MM.1S (cell line): ENCODE measurements around the gene KCNJ2.

ENCODE experiments used
- DNase-seq: peaks from one replicate; pipeline ENCODE4 v3.0.0-alpha.2; 2015
- H2AFZ ChIP-seq: fragments of 300-600 bp; sonication (generic); 2 replicates; pipeline ENCODE4 v1.6.0; 2016; ENCODE audit warnings: antibody characterized with exemption, low read length
- H3F3A ChIP-seq: fragments of 300-600 bp; sonication (generic); 2 replicates; pipeline ENCODE4 v1.6.1; 2016; ENCODE audit warnings: mild to moderate bottlenecking, antibody characterized with exemption, low read length, moderate library complexity, mixed read lengths; ENCODE audit not compliant: insufficient read depth
- H3K27ac ChIP-seq: fragments of 300-600 bp; sonication (generic); 2 replicates; pipeline ENCODE4 v1.5.1; 2016; ENCODE audit warnings: mild to moderate bottlenecking, low read length
- H3K27me3 ChIP-seq: fragments of 300-600 bp; sonication (generic); replicated peaks from 2 replicates; pipeline ENCODE4 v1.6.0; 2016; ENCODE audit warnings: low read length; ENCODE audit not compliant: insufficient read depth
- H3K36me3 ChIP-seq: fragments of 300-600 bp; sonication (generic); replicated peaks from 2 replicates; pipeline ENCODE4 v1.6.1; 2016; ENCODE audit warnings: mild to moderate bottlenecking, low read length, mixed read lengths; ENCODE audit not compliant: insufficient read depth
- H3K4me1 ChIP-seq: fragments of 300-600 bp; sonication (generic); 2 replicates; pipeline ENCODE4 v1.6.1; 2016; ENCODE audit warnings: low read length, mixed read lengths
- H3K4me2 ChIP-seq: fragments of 300-600 bp; sonication (generic); 2 replicates; pipeline ENCODE4 v1.6.0; 2016; ENCODE audit warnings: low read depth, low read length
- H3K4me3 ChIP-seq: fragments of 300-600 bp; sonication (generic); 2 replicates; pipeline ENCODE4 v1.5.1; 2016; ENCODE audit warnings: low read length, mixed read lengths
- H3K79me2 ChIP-seq: fragments of 300-600 bp; sonication (generic); 2 replicates; pipeline ENCODE4 v1.6.1; 2016; ENCODE audit warnings: mixed run types, low read length, mixed read lengths
- H3K9ac ChIP-seq: fragments of 300-600 bp; sonication (generic); 2 replicates; pipeline ENCODE4 v1.6.1; 2016; ENCODE audit warnings: low read length, mixed read lengths
- H3K9me2 ChIP-seq: fragments of 300-600 bp; sonication (generic); replicated peaks from 2 replicates; pipeline ENCODE4 v1.6.1; 2016; ENCODE audit warnings: mild to moderate bottlenecking, low read length, mixed read lengths; ENCODE audit not compliant: insufficient read depth
- H3K9me3 ChIP-seq: fragments of 300-600 bp; sonication (generic); replicated peaks from 2 replicates; pipeline ENCODE4 v1.6.1; 2016; ENCODE audit warnings: mild to moderate bottlenecking, low read length, mixed read lengths; ENCODE audit not compliant: insufficient read depth
- H4K20me1 ChIP-seq: fragments of 300-600 bp; sonication (generic); 2 replicates; pipeline ENCODE4 v1.6.1; 2016; ENCODE audit warnings: mild to moderate bottlenecking, low read length, moderate library complexity, mixed read lengths; ENCODE audit not compliant: insufficient read depth
- EZH2 ChIP-seq: fragments of 300-600 bp; sonication (generic); optimal IDR thresholded peaks from 2 replicates; pipeline ENCODE3; 2017; ENCODE audit warnings: low read depth, mild to moderate bottlenecking, antibody characterized with exemption, low read length, mixed read lengths
- EZH2phosphoT487 ChIP-seq: fragments of 300-600 bp; sonication (generic); IDR thresholded peaks from 2 replicates; pipeline ENCODE4 v1.6.1; 2018; ENCODE audit warnings: antibody characterized with exemption, low read length
- TF ChIP-seq, protein P1 (sequence below): fragments of 300-600 bp; sonication (generic); IDR thresholded peaks from 2 replicates; pipeline ENCODE4 v1.5.1; 2016; ENCODE audit warnings: antibody characterized with exemption, low read length, mixed read lengths

The KCNJ2 gene

DNA sequence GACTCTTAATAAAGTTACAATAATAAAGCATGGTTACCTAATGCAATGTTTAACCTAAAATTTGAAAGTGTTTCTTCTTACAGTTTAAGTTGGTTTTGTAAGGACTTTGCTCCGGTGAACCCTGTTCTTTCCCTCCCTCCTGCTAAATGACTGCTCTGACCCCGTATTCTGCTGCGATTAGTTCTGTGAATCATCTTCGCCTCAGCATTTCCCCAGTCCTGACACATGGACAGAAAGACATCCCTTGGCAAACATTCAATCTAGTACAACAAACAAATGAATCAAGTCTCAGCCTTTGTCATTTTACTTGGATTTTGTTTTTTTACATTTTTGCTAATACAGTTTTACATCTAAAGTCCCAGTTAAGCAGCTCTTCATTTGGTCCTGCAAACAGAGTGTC is 15.4 kb downstream of the KCNJ2 start:
- Histone ChIP-seq H3K4me2 (no peak overlapping the region), H3K9ac (no peak overlapping the region), H3K27me3 (no peaks in the 10 kb centered on the region), H3K27ac (no peak overlapping the region), H4K20me1 (no peaks in the 10 kb centered on the region), H3F3A (no peaks in the 10 kb centered on the region), H3K9me2 (no peaks in the 10 kb centered on the region), H3K4me1 (no peaks in the 10 kb centered on the region), H2AFZ (no peak overlapping the region), H3K9me3 (no peaks in the 10 kb centered on the region), H3K36me3 (no peaks in the 10 kb centered on the region), H3K79me2 (no peaks in the 10 kb centered on the region), H3K4me3 (no peak overlapping the region)
- TF ChIP-seq, protein P1, sequence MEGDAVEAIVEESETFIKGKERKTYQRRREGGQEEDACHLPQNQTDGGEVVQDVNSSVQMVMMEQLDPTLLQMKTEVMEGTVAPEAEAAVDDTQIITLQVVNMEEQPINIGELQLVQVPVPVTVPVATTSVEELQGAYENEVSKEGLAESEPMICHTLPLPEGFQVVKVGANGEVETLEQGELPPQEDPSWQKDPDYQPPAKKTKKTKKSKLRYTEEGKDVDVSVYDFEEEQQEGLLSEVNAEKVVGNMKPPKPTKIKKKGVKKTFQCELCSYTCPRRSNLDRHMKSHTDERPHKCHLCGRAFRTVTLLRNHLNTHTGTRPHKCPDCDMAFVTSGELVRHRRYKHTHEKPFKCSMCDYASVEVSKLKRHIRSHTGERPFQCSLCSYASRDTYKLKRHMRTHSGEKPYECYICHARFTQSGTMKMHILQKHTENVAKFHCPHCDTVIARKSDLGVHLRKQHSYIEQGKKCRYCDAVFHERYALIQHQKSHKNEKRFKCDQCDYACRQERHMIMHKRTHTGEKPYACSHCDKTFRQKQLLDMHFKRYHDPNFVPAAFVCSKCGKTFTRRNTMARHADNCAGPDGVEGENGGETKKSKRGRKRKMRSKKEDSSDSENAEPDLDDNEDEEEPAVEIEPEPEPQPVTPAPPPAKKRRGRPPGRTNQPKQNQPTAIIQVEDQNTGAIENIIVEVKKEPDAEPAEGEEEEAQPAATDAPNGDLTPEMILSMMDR = no peak
- TF ChIP-seq EZH2phosphoT487 (no peak), EZH2 (no peak)
- no peak for DNase-seq

DNA sequence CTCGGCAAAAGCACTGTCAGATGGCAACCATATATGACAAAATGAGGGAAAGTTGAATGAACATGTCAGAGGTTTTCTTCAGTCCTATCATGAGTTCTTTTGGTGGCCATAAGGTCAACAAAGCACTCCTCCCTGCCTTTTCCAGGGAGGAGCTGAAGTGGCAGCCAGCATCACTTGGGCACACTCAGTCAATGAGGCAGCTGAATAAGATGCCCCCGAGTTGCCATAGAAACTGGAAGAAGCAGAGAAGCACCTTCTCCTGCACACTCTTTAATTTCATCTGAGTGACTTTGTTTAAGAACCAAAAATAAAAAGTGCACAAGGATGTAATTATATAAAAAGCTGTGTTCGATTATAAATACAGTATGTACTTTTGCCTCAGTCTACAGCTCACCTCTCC is 16.0 kb downstream of the KCNJ2 start:
- Histone ChIP-seq H3K36me3 (no peaks in the 10 kb centered on the region), H3K4me2 (no peak overlapping the region), H3K4me1 (no peaks in the 10 kb centered on the region), H3K79me2 (no peaks in the 10 kb centered on the region), H4K20me1 (no peaks in the 10 kb centered on the region), H3K9ac (no peak overlapping the region), H3F3A (no peaks in the 10 kb centered on the region), H3K4me3 (no peak overlapping the region), H3K27ac (no peak overlapping the region), H2AFZ (no peak overlapping the region), H3K27me3 (no peaks in the 10 kb centered on the region), H3K9me3 (no peaks in the 10 kb centered on the region), H3K9me2 (no peaks in the 10 kb centered on the region)
- TF ChIP-seq EZH2 = no peak
- no peak for TF ChIP-seq EZH2phosphoT487
- TF ChIP-seq, protein P1 = no peak
- DNase-seq = no peak

DNA sequence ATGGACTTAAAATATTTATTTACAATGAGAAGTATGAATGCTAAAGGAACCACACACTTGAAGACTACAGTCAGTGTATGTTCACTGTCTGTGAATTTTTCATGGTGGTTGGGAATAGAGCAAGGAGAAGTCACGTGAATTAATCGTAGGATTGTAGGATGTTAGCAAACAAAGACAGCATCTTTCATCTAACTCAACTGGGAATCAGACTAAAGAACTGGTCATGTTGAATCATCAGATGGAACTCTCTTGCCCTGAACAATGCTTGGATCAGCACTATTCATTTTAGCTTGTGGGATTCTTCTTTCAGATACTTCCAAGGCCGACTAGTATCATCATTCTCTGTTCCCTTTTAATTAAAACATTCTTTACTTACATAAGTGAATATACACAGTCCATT is 18.1 kb downstream of the KCNJ2 start:
- H3K4me2 ChIP-seq = no peak overlapping the region
- no peak for DNase-seq
- no peaks in the 10 kb centered on the region for H4K20me1 ChIP-seq
- H3K4me1 ChIP-seq = no peaks in the 10 kb centered on the region
- no peak overlapping the region for H3K4me3 ChIP-seq
- TF ChIP-seq, protein P1 = no peak
- TF ChIP-seq EZH2phosphoT487 = no peak
- H3K36me3 ChIP-seq = no peaks in the 10 kb centered on the region
- H3K79me2 ChIP-seq = no peaks in the 10 kb centered on the region
- H3K9me3 ChIP-seq = no peaks in the 10 kb centered on the region
- no peaks in the 10 kb centered on the region for H3K9me2 ChIP-seq
- H3K27ac ChIP-seq = no peak overlapping the region
- no peaks in the 10 kb centered on the region for H3K27me3 ChIP-seq
- no peaks in the 10 kb centered on the region for H3F3A ChIP-seq
- no peak overlapping the region for H2AFZ ChIP-seq
- H3K9ac ChIP-seq = no peak overlapping the region
